Amygdala (tissue), 56 donors: ENCODE measurements around the gene KRTAP9-6.
"Not testable (repeated sequence)": the region's sequence is repeated elsewhere in the genome, so short reads cannot be mapped to it uniquely, and the experiment has no call there.

Source experiments
- DNase-seq, 56 donors: peaks; one replicate each; lab custom pipeline; 2025; lab: John Stamatoyannopoulos, UW

KRTAP9-6 gene

GRCh38 chr17:41265078-41265477, at the start of gene KRTAP9-6:
TSS of gene KRTAP9-6 (plus strand) at chr17:41265378. CDS start at chr17:41265378, 0 bp downstream.
- no peak for DNase-seq

- DNase-seq: no peak
These were observed 49.5 kb upstream of the KRTAP9-6 start for GRCh38 chr17:41215681-41216080.

- DNase-seq: no peak
These were observed 41.4 kb upstream of the KRTAP9-6 start for GRCh38 chr17:41223821-41224220.

- DNase-seq: no peak
These were observed 39.1 kb upstream of the KRTAP9-6 start for GRCh38 chr17:41226051-41226450.

- not testable (repeated sequence) for DNase-seq
These were observed 38.5 kb upstream of the KRTAP9-6 start, which contains the start of gene KRTAP9-2 for GRCh38 chr17:41226598-41227095. TSS of gene KRTAP9-2 (plus strand) at chr17:41226648. CDS start at chr17:41226655, 7 bp downstream.

- DNase-seq: no peak
These were observed 35.1 kb upstream of the KRTAP9-6 start for GRCh38 chr17:41230094-41230493.

GRCh38 chr17:41231731-41232130, 33.4 kb upstream of the KRTAP9-6 start:
- DNase-seq: no peak

- DNase-seq: not testable (repeated sequence)
These were observed 32.6 kb upstream of the KRTAP9-6 start, which contains the start of gene KRTAP9-3 for GRCh38 chr17:41232399-41233105. TSS of gene KRTAP9-3 (plus strand) at chr17:41232449. CDS start at chr17:41232502, 53 bp downstream.

GRCh38 chr17:41237116-41237515, 28.1 kb upstream of the KRTAP9-6 start:
- not testable (repeated sequence) for DNase-seq

GRCh38 chr17:41237949-41238437, 27.2 kb upstream of the KRTAP9-6 start, which contains the start of gene KRTAP9-8:
TSS of gene KRTAP9-8 (plus strand) at chr17:41237999. CDS start at chr17:41238052, 53 bp downstream.
- DNase-seq: not testable (repeated sequence)

GRCh38 chr17:41246995-41247787, 18.0 kb upstream of the KRTAP9-6 start:
- DNase-seq: not testable (repeated sequence)

- DNase-seq: not testable (repeated sequence)
These were observed 15.4 kb upstream of the KRTAP9-6 start, which contains the start of gene KRTAP9-4 for GRCh38 chr17:41249637-41250240. TSS of gene KRTAP9-4 (plus strand) at chr17:41249687. CDS start at chr17:41249721, 34 bp downstream.

GRCh38 chr17:41251261-41251660, 13.9 kb upstream of the KRTAP9-6 start:
- DNase-seq: no peak

- no peak for DNase-seq
These were observed 10.3 kb upstream of the KRTAP9-6 start for GRCh38 chr17:41254861-41255260.

- not testable (repeated sequence) for DNase-seq
These were observed 9.5 kb upstream of the KRTAP9-6 start, which contains the start of gene KRTAP9-9 for GRCh38 chr17:41255381-41256290. TSS of gene KRTAP9-9 (plus strand) at chr17:41255384.

- DNase-seq: no peak
These were observed 8.9 kb upstream of the KRTAP9-6 start for GRCh38 chr17:41256291-41256685.

GRCh38 chr17:41258406-41258805, 6.8 kb upstream of the KRTAP9-6 start:
- DNase-seq: no peak

GRCh38 chr17:41263212-41263611, 2.0 kb upstream of the KRTAP9-6 start:
- DNase-seq: no peak

- no peak for DNase-seq
These were observed 579 bp upstream of the KRTAP9-6 start for GRCh38 chr17:41264599-41264998.
